Measurements from ENCODE around the gene RNF32.

RNF32 gene

GRCh38 chr7:156640257-156640948, at the start of gene RNF32:
TSS of gene RNF32 (plus strand) at chr7:156640774. CDS start at chr7:156643878, 3,104 bp downstream.
- peak; percentile 94 for DNase-seq

DNA sequence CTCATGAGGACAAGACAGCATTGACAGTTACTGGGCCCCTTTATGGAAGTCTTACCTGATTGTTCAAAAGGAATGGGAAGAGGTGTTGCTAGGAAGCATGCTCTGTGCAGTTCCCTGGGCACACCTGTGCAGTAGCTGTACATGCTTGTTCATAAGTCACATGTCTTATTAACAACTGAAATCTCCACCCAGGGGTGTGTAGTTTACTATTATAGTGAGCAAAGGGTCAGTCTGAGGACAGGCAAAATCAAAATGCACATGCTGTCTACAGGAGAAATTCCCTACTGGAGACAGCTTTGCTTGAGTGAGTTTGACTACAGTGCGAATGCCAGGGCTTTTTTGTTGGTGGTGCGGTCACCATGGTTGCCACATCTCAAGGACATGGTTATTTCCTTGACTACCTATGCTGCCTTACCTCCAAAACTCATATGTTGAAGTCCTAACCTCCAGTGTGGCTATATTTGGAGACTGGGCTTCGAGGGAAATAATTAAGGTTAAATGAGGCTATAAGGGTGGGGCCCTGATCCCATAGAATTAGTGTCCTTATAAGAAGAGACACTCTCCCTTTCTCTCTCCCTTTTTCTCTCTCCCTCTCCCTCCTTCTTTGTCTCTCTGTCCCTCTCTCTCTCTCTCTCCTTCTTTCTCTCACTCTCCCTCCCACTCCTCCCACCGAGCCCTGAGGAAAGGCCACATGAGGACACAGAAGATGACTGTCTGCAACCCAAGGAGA, 48.3 kb upstream of the RNF32 start:
- DNase-seq: no peak

GRCh38 chr7:156594283-156595080, 46.1 kb upstream of the RNF32 start:
- no peak for DNase-seq

GRCh38 chr7:156600496-156600895, 40.1 kb upstream of the RNF32 start:
- DNase-seq: no peak

DNA sequence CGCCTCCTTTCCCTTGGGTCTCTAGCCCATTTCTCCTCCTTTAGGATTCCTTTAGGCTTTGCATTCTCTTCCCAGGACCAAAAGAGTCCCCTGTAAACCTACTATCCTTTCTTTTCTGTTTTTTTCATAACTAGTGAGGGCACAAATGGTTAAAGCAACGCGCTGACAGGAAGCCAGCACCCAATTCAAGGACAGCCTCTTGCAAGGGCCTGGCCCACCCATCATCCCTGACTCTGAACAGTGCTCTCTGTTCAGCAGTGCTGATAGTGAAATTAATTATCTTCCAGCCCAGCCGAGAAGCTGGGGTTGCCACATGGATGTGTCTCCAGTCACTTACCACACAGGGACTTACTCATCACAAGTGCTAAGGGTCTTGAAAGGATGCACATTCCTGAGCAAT, 38.3 kb upstream of the RNF32 start:
- DNase-seq: no peak

DNA sequence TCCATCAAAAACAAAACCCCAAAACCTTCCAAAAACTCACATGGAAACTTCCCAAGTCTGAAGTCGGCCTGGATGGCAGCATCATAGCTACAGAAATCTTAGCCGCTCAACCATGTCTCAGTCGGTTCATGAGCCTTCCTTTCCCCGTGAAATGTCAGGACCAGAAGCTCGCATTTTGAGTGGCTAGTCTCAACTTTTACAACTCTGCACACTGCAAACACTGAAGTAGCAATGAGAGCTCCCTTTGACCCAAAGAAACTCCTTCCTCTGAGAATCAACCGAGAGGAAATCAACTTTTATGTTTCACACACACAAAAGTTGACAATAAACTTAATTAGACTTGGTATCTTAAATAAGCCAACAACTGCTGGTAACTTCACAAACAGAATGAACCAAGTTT, 37.6 kb upstream of the RNF32 start:
- no peak for DNase-seq

GRCh38 chr7:156603629-156604028, 36.9 kb upstream of the RNF32 start:
- no peak for DNase-seq

- DNase-seq: no peak
Measured at GRCh38 chr7:156604311-156604710, 36.3 kb upstream of the RNF32 start.

GRCh38 chr7:156604836-156605695, 35.5 kb upstream of the RNF32 start:
- no peak for DNase-seq

- DNase-seq: no peak
Measured at GRCh38 chr7:156606135-156606534, 34.4 kb upstream of the RNF32 start.

GRCh38 chr7:156606691-156607331, 33.8 kb upstream of the RNF32 start:
- DNase-seq: no peak

DNA sequence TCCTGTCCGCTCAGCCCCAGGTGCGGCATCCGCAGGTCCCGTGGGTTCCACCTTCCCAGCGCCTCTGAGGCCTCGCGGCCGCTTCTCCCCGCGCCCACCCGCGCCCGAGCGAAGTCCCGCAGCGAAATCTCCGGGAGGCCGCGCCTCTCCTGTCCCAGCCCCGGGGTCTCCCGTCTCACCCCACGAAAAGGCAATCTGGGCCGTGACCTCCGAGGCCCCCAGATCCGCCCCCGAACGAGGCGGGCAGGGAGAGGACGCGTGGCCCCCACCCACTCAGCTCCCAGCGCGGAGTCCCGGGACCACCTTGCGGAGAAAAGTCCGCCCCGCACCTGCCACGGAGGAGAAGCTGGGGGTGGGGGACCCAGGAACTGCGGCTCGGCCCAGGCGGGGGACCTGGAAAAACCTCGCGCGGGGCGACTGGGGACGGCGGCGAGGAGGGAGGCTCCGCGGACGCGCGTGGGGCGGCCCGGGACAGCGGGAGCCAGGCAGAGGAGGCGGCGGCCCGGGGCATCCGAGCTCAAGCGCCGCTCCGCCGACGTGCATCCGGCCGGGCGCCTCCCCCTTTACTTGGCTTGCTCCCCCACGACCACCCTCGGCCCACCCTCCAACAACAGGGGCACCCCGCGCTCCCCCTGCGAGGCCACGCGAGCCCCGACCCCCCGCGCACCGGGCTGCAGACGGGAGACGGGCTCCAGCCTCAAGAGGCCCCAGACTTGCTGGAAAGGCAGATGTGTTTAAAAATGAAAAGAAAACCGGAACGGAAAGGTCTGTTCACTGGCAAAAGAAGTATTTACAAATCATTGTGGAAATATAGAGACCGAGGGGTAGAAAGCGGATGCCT, 33.0 kb upstream of the RNF32 start:
- no peak for DNase-seq

- no peak for DNase-seq
Measured at GRCh38 chr7:156608173-156608478, 32.4 kb upstream of the RNF32 start.

DNA sequence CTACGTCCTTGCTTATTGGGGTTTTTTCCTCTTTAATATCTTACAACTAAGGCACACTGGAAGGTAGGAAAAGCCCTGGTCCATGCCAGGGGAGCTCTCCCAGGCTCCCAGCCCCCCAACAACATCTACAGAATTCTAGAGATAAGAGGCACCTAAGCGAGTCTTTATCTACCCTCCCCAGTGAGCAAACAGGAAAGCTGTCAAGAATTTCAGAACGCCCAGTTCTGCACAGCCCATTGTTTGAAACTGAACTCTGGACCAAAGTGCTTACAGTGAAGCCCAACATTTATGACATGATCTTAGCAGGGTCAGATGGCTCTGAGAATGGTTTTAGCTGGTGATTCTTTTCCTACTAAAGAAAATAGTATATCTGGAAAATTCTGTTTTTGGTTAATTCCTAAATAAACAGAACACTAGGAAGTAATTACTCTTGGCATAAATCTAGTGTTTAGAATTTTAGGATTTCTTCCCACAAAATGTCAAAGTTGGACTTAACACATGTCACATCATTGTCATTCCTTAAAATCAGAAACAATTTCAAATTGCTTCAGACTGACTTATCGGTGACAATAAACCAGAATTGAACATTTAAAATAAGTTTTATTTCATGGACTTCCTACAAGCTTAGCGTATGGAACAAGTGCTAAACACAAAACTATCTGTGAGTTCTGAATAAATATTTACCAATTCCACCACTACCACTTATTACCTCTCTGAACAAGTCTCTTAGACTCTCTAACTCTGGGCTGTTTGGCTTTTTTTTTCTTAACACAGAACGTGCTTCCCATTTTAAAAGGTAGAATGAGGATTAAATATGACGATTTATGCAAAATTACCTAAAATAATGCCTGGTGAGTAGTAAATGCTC, 31.3 kb upstream of the RNF32 start:
- DNase-seq: no peak

- no peak for DNase-seq
Measured at GRCh38 chr7:156610130-156610529, 30.4 kb upstream of the RNF32 start.

DNA sequence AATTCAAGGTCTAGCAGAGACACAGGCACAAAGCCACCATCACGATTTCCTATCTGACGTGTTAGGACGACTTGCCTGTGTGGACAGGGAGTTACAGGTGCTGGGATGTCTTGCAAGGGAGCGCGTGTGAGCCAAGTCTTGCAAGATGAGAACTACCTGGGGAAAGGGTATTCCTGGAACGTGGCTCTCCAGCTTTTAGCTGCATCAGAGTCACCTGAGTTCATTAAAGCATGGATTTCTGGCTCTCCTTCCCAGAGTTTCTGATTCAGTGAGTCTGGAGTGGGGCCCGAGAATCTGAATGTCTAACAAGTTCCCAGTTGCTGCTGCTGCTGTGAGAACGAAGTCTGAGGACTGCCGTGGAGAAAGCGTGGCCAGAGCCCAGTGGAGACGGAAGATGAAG, 30.0 kb upstream of the RNF32 start:
- no peak for DNase-seq

- DNase-seq: no peak
Measured at GRCh38 chr7:156611014-156612010, 29.3 kb upstream of the RNF32 start.

GRCh38 chr7:156612930-156613329, 27.6 kb upstream of the RNF32 start:
- DNase-seq: peak; percentile 64
